BE2C (cell line): ENCODE measurements around the gene FRY.

Experiments used
- DNase-seq: peaks from one replicate; pipeline ENCODE4 v3.0.0-alpha.2; 2020
- H3K27me3 ChIP-seq: fragments of 250-450 bp; sonication (Bioruptor Pico); 2 replicates; pipeline ENCODE4 v1.5.1; 2020; ENCODE audit warnings: mild to moderate bottlenecking
- H3K36me3 ChIP-seq: fragments of 250-450 bp; sonication (Bioruptor Pico); 2 replicates; pipeline ENCODE4 v1.5.1; 2020; ENCODE audit warnings: mild to moderate bottlenecking
- H3K4me1 ChIP-seq: fragments of 250-450 bp; sonication (Bioruptor Pico); 2 replicates; pipeline ENCODE4 v1.5.1; 2020
- H3K4me3 ChIP-seq: 2 replicates; pipeline ENCODE4 v1.5.1; 2011; ENCODE audit warnings: low read depth, low read length
- H3K9me3 ChIP-seq: fragments of 250-450 bp; sonication (Bioruptor Pico); 2 replicates; pipeline ENCODE4 v1.5.1; 2020
- TF ChIP-seq, protein P1 (sequence below): IDR thresholded peaks from 2 replicates; pipeline ENCODE4 v1.5.1; 2012; ENCODE audit warnings: mild to moderate bottlenecking, low read depth, low read length

FRY gene

DNA sequence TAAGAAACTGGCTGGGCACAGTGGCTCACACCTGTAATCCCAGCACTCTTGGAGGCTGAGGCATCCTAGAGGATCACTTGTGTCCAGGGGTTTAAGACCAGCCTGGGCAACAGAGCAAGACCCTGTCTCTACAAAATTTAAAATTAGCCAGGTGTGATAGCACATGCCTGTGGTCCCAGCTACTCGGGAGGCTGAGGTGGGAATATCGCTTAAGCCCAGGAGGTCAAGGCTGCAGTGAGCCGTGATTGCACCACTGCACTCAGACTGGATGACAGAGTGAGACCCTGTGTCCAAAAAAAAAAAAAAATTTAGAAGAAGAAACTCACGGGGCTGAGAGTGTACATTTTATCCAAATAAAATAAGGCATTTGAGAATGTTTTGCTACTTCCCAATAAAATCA, 224.7 kb downstream of the FRY start:
- no peaks in the 10 kb centered on the region for H3K9me3 ChIP-seq
- H3K4me1 ChIP-seq = no peaks in the 10 kb centered on the region; the same call in 1 of the 2 replicates
- DNase-seq = no peak

DNA sequence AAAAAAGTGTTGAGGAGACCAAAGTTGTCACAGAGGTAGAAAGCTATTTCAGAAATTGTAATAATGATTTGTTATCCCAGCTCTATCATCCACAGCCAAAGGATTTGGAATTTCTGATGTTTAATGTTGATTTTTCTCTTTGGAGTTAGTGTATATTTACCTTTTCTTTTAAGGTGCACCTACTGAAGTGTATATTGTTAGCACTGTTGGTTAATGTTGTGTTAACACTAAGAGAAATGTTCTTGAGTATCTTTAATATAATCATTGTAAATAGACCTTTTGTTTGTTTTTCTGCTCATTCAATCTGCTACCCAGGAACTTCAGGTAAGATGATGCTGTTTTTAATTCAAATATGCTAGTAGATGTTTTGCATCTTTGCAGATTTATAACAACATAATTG, 226.1 kb downstream of the FRY start:
- H3K4me1 ChIP-seq = no peaks in the 10 kb centered on the region; the same call in 1 of the 2 replicates
- no peaks in the 10 kb centered on the region for H3K27me3 ChIP-seq
- TF ChIP-seq, protein P1, sequence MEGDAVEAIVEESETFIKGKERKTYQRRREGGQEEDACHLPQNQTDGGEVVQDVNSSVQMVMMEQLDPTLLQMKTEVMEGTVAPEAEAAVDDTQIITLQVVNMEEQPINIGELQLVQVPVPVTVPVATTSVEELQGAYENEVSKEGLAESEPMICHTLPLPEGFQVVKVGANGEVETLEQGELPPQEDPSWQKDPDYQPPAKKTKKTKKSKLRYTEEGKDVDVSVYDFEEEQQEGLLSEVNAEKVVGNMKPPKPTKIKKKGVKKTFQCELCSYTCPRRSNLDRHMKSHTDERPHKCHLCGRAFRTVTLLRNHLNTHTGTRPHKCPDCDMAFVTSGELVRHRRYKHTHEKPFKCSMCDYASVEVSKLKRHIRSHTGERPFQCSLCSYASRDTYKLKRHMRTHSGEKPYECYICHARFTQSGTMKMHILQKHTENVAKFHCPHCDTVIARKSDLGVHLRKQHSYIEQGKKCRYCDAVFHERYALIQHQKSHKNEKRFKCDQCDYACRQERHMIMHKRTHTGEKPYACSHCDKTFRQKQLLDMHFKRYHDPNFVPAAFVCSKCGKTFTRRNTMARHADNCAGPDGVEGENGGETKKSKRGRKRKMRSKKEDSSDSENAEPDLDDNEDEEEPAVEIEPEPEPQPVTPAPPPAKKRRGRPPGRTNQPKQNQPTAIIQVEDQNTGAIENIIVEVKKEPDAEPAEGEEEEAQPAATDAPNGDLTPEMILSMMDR = no peak
- H3K4me3 ChIP-seq = no peak overlapping the region
- no peaks in the 10 kb centered on the region for H3K9me3 ChIP-seq
- no peak for DNase-seq
- peaks cover 9% of the 10 kb centered on the region; the same call in 1 of the 2 replicates for H3K36me3 ChIP-seq

More for the DNA sequence above, 224.7 kb downstream of the FRY start:
- H3K36me3 ChIP-seq = peaks cover 12% of the 10 kb centered on the region
- H3K4me3 ChIP-seq = no peak overlapping the region
- TF ChIP-seq, protein P1 = no peak
- no peaks in the 10 kb centered on the region for H3K27me3 ChIP-seq

DNA sequence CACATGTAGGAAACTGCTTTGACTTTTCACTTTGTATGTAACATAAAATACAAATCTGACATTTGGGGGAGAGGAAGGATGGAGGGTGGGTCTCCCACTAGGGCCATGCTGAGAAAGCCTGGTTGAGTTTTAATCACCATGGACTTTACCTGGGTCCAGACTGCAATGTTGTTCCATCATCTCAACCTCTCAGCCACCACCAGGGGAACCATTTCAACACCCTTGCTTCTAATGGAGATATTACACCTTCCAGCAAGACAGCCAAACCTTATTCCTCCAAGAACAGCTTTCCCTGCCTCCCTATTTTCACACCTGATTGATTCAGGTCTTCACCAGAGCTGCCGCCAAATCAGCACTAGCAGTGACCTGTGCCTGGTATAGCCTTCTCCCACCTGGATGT, 227.5 kb downstream of the FRY start:
- peaks cover 7% of the 10 kb centered on the region; the same call in 1 of the 2 replicates for H3K36me3 ChIP-seq
- no peak for DNase-seq
- no peak overlapping the region for H3K4me3 ChIP-seq
- no peaks in the 10 kb centered on the region; the same call in 1 of the 2 replicates for H3K4me1 ChIP-seq
- H3K27me3 ChIP-seq = no peaks in the 10 kb centered on the region
- TF ChIP-seq, protein P1 = peak; percentile 35
- H3K9me3 ChIP-seq = no peaks in the 10 kb centered on the region

DNA sequence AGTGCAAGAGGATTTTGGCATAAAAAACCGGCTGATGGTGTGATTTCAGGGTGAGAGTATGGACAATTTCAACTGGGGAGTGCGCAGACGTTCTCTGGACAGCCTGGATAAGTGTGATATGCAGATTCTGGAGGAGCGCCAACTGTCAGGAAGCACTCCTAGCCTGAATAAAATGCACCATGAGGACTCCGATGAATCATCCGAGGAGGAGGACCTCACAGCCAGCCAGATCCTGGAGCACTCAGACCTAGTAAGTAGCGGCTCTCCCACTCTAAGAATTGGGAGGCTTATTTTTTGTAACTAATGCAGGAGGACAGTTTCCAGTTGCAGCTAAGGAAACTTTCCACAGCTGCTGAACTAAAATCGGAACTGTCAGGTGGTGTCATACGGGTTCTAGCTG, 230.0 kb downstream of the FRY start:
- Histone ChIP-seq H3K4me3 (no peak overlapping the region), H3K36me3 (peaks cover 16% of the 10 kb centered on the region), H3K27me3 (no peaks in the 10 kb centered on the region), H3K4me1 (no peaks in the 10 kb centered on the region; the same call in 1 of the 2 replicates), H3K9me3 (no peaks in the 10 kb centered on the region)
- peak; percentile 61 for DNase-seq
- TF ChIP-seq, protein P1 = no peak

DNA sequence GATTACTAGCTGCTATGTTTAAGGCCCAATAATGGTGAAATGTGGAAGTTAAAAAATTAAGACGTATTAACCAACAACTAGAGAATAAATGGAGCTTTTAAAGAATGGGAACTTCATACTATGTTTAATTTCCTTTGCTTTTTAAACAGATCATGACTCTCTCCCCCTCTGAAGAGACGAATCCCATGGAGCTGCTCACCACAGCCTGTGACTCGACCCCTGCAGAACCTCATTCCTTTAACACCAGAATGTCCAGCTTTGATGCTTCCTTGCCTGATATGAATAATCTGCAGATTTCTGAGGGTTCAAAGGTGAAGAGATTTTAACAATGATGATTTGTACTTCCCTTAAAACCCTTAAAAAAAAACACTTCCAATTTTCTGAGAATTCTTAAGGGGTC, 230.6 kb downstream of the FRY start:
- H3K27me3 ChIP-seq = no peaks in the 10 kb centered on the region
- no peak overlapping the region for H3K4me3 ChIP-seq
- H3K4me1 ChIP-seq = no peaks in the 10 kb centered on the region; the same call in 1 of the 2 replicates
- no peak for DNase-seq
- peaks cover 16% of the 10 kb centered on the region for H3K36me3 ChIP-seq
- H3K9me3 ChIP-seq = no peaks in the 10 kb centered on the region
- TF ChIP-seq, protein P1 = no peak

DNA sequence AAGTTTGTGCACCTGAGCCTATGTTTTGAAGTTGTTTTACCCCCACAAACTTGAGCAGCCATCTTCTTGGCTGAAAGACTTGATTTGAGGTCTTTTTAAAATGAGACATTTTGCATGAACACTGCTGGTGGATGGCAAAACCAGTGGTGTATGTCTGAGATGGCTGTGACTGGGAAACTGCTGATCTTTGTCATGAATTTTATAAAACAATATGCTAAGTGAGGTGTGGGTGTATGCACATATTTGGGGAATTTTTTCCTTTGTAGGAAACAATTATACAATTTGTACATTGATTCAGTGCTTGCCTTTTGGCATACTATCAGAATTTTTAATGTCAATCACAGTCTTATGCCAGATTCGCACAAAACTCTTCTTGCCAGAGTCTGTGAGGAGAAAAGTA, 231.0 kb downstream of the FRY start:
- H3K4me1 ChIP-seq = no peaks in the 10 kb centered on the region; the same call in 1 of the 2 replicates
- TF ChIP-seq, protein P1 = no peak
- no peak overlapping the region for H3K4me3 ChIP-seq
- H3K36me3 ChIP-seq = peaks cover 17% of the 10 kb centered on the region
- no peaks in the 10 kb centered on the region for H3K27me3 ChIP-seq
- DNase-seq = no peak
- H3K9me3 ChIP-seq = no peaks in the 10 kb centered on the region
